H9 (cell line): ENCODE data around the gene DCDC2C. TPM values are rescaled to one million over a fixed set of nuclear protein-coding genes. Genes with fewer than 3 reads are reported as not detected.

Source experiments
- DNase-seq: peaks from one replicate; pipeline ENCODE4 v3.0.0-alpha.2; 2017
- H2AFZ ChIP-seq: one replicate; pipeline ENCODE4 v1.6.1; 2013; ENCODE audit warnings: mild to moderate bottlenecking, low read length, control low read depth, moderate library complexity
- H2AK5ac ChIP-seq: 2 replicates; pipeline ENCODE4 v1.6.1; 2013; ENCODE audit warnings: low read length, control low read depth, mixed read lengths; ENCODE audit not compliant: insufficient read length
- H2BK120ac ChIP-seq: one replicate; pipeline ENCODE4 v1.6.1; 2013; ENCODE audit warnings: low read depth, mild to moderate bottlenecking, low read length, control low read depth, inconsistent platforms; ENCODE audit not compliant: poor library complexity, severe bottlenecking
- H2BK12ac ChIP-seq: 2 replicates; pipeline ENCODE4 v1.6.1; 2013; ENCODE audit warnings: low read length, control low read depth, mixed read lengths, low read depth; ENCODE audit not compliant: insufficient read length
- H2BK15ac ChIP-seq: 2 replicates; pipeline ENCODE4 v1.6.1; 2013; ENCODE audit warnings: low read depth, low read length, control low read depth
- H2BK20ac ChIP-seq: one replicate; pipeline ENCODE4 v1.6.1; 2013; ENCODE audit warnings: low read depth, mild to moderate bottlenecking, low read length, control low read depth, inconsistent platforms; ENCODE audit not compliant: poor library complexity, severe bottlenecking
- H2BK5ac ChIP-seq: 2 replicates; pipeline ENCODE4 v1.6.1; 2013; ENCODE audit warnings: low read length, control low read depth, mixed read lengths; ENCODE audit not compliant: insufficient read length
- H3K14ac ChIP-seq: 2 replicates; pipeline ENCODE4 v1.6.1; 2013; ENCODE audit warnings: low read length, control low read depth; ENCODE audit not compliant: insufficient read depth
- H3K18ac ChIP-seq: 2 replicates; pipeline ENCODE4 v1.6.1; 2013; ENCODE audit warnings: low read depth, mild to moderate bottlenecking, mixed read lengths, low read length, control low read depth; ENCODE audit not compliant: insufficient read length
- H3K23ac ChIP-seq: 2 replicates; pipeline ENCODE4 v1.6.1; 2013; ENCODE audit warnings: low read length, control low read depth, mixed read lengths, low read depth; ENCODE audit not compliant: insufficient read length
- H3K23me2 ChIP-seq: 2 replicates; pipeline ENCODE4 v1.6.1; 2013; ENCODE audit warnings: low read depth, mild to moderate bottlenecking, mixed read lengths, low read length, control low read depth; ENCODE audit not compliant: insufficient read length, poor library complexity, severe bottlenecking
- H3K27ac ChIP-seq: 2 replicates; pipeline ENCODE4 v1.5.1; 2013; ENCODE audit warnings: low read length, control low read depth, mixed read lengths, low read depth; ENCODE audit not compliant: insufficient read length
- H3K27me3 ChIP-seq: 2 replicates; pipeline ENCODE4 v1.6.1; 2013; ENCODE audit warnings: low read length, control low read depth, inconsistent platforms; ENCODE audit not compliant: insufficient read depth
- H3K4ac ChIP-seq: 2 replicates; pipeline ENCODE4 v1.6.1; 2013; ENCODE audit warnings: low read depth, mild to moderate bottlenecking, control low read depth, inconsistent platforms, low read length, moderate library complexity
- H3K4me1 ChIP-seq: 2 replicates; pipeline ENCODE4 v1.6.1; 2013; ENCODE audit warnings: low read length, control low read depth, inconsistent platforms; ENCODE audit not compliant: insufficient read depth
- H3K4me2 ChIP-seq: 2 replicates; pipeline ENCODE4 v1.6.1; 2013; ENCODE audit warnings: low read length, control low read depth, mixed read lengths; ENCODE audit not compliant: insufficient read length, insufficient read depth
- H3K56ac ChIP-seq: 2 replicates; pipeline ENCODE4 v1.6.1; 2013; ENCODE audit warnings: low read depth, mild to moderate bottlenecking, mixed read lengths, low read length, control low read depth; ENCODE audit not compliant: insufficient read length
- H3K79me1 ChIP-seq: 2 replicates; pipeline ENCODE4 v1.6.1; 2013; ENCODE audit warnings: low read depth, mild to moderate bottlenecking, moderate library complexity, low read length, control low read depth, inconsistent platforms; ENCODE audit not compliant: insufficient read depth, poor library complexity, severe bottlenecking
- H3K79me2 ChIP-seq: 2 replicates; pipeline ENCODE4 v1.6.1; 2013; ENCODE audit warnings: low read length, control low read depth, inconsistent platforms; ENCODE audit not compliant: insufficient read depth
- H3K9ac ChIP-seq: 2 replicates; pipeline ENCODE4 v1.6.1; 2013; ENCODE audit warnings: low read length, control low read depth, mixed read lengths; ENCODE audit not compliant: insufficient read length; ENCODE audit errors: extremely low read depth
- H3K9me3 ChIP-seq: one replicate; pipeline ENCODE4 v1.6.1; 2013; ENCODE audit warnings: low read depth, low read length, inconsistent platforms; ENCODE audit not compliant: control insufficient read depth
- H3T11ph ChIP-seq: one replicate; pipeline ENCODE4 v1.6.1; 2013; ENCODE audit warnings: mild to moderate bottlenecking, low read length, control low read depth, inconsistent platforms
- H4K20me1 ChIP-seq: one replicate; pipeline ENCODE4 v1.6.1; 2013; ENCODE audit not compliant: control insufficient read depth, insufficient read length, insufficient read depth
- H4K5ac ChIP-seq: 2 replicates; pipeline ENCODE4 v1.6.1; 2013; ENCODE audit warnings: low read depth, mild to moderate bottlenecking, mixed read lengths, low read length, control low read depth; ENCODE audit not compliant: insufficient read length
- H4K8ac ChIP-seq: replicated peaks from 2 replicates; pipeline ENCODE4 v1.6.1; 2013; ENCODE audit warnings: low read length, control low read depth, mixed read lengths, low read depth; ENCODE audit not compliant: insufficient read length
- H4K91ac ChIP-seq: 2 replicates; pipeline ENCODE4 v1.6.1; 2013; ENCODE audit warnings: low read depth, mild to moderate bottlenecking, moderate library complexity, mixed read lengths, low read length, control low read depth; ENCODE audit not compliant: insufficient read length
- H3K27ac Mint-ChIP-seq, 3 experiments: 2 replicates in 2 of 3; 3 replicates in 1 of 3; pipeline ENCODE4 v1.8.0; 2020 to 2021; ENCODE audit warnings: mixed read lengths in 3 of 3, mild to moderate bottlenecking in 1 of 3, moderate library complexity in 1 of 3
- H3K27me3 Mint-ChIP-seq: 2 replicates; pipeline ENCODE4 v1.8.0; 2021; ENCODE audit warnings: low read depth, mild to moderate bottlenecking, moderate library complexity, mixed read lengths
- H3K36me3 Mint-ChIP-seq, 3 experiments: 2 replicates in 2 of 3; 3 replicates in 1 of 3; pipeline ENCODE4 v1.8.0; 2020 to 2021; ENCODE audit warnings: low read depth in 3 of 3, mixed read lengths in 3 of 3; ENCODE audit not compliant: insufficient read depth in 1 of 3
- H3K4me1 Mint-ChIP-seq, 2 experiments: 2 replicates each; pipeline ENCODE4 v1.8.0; 2020; ENCODE audit warnings: mixed read lengths in 2 of 2
- H3K4me3 Mint-ChIP-seq, 2 experiments: 2 replicates in 1 of 2; 3 replicates in 1 of 2; pipeline ENCODE4 v1.8.0; 2020 to 2021; ENCODE audit warnings: mild to moderate bottlenecking in 2 of 2, mixed read lengths in 2 of 2, moderate library complexity in 1 of 2
- H3K9me3 Mint-ChIP-seq, 2 experiments: 2 replicates in 1 of 2; 3 replicates in 1 of 2; pipeline ENCODE4 v1.8.0; 2020; ENCODE audit warnings: mild to moderate bottlenecking in 2 of 2, mixed read lengths in 2 of 2, moderate library complexity in 1 of 2
- WGBS: extraction: QIAGEN DNeasy Blood & Tissue Kit; methylation state at CpG from one replicate; pipeline ENCODE4 v1.1.7; 2013; ENCODE audit warnings: missing lambda C conversion rate, low lambda C conversion rate, mixed read lengths; ENCODE audit not compliant: insufficient read length; ENCODE audit errors: extremely low coverage; 5-methylcytosine and 5-hydroxymethylcytosine counted together
- total RNA-seq: library from RNA; stranded (reverse); gene quantifications from 2 replicates; pipeline ENCODE4 v1.2.1, GENCODE V29; 2021
- TF ChIP-seq, protein P1 (sequence below): fragments of 200-600 bp; sonication (generic); conservative IDR thresholded peaks from 3 replicates; pipeline ENCODE4 v1.8.0; 2021; ENCODE audit warnings: antibody characterized with exemption, mild to moderate bottlenecking

The DCDC2C gene
- total RNA-seq, 1 experiment from 2014 or later, result not detected

DNA sequence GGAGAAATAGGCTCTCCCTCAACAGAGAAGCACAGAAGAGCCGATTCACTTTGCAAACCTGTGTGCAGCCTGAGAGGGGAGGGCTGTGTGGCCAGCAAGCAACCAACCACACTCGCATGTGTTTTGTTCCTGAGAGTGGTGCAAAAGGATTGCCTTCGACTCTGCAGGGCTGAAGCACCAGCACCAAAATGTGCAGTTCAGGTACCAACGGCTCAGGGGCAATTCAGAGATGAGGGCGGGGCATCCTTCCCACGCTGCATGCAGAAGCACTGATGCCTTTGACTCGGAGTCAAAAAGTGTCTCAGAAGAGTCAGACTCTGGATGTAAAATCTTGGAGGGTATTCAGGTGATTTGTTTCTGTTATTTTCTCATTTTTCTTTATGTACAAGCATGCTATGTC, 55.5 kb downstream of the DCDC2C start:
- H3K27me3 Mint-ChIP-seq, result peaks cover 8% of the 10 kb centered on the region

More for the DNA sequence above, 55.5 kb downstream of the DCDC2C start:
- Histone ChIP-seq H3K79me2 (no peaks in the 10 kb centered on the region), H4K91ac (no peak overlapping the region), H3K23me2 (no peaks in the 10 kb centered on the region), H3K4me2 (no peak overlapping the region), H3K9me3 (no peaks in the 10 kb centered on the region), H3T11ph (no peak overlapping the region), H2BK15ac (no peak overlapping the region), H3K18ac (no peak overlapping the region), H4K20me1 (no peaks in the 10 kb centered on the region), H3K27ac (no peak overlapping the region), H2BK12ac (no peak overlapping the region), H3K4ac (no peak overlapping the region), H2AFZ (no peak overlapping the region), H2BK5ac (no peak overlapping the region), H3K4me1 (no peaks in the 10 kb centered on the region; the same call in 1 of the 2 replicates), H2BK20ac (no peak overlapping the region), H3K9ac (no peak overlapping the region), H2BK120ac (no peak overlapping the region), H4K5ac (no peak overlapping the region), H3K56ac (no peak overlapping the region), H4K8ac (no peak overlapping the region), H2AK5ac (no peak overlapping the region), H3K23ac (no peak overlapping the region), H3K27me3 (no peaks in the 10 kb centered on the region), H3K79me1 (no peaks in the 10 kb centered on the region), H3K14ac (no peak overlapping the region)
- DNase-seq, result no peak
- H3K4me3 Mint-ChIP-seq, result no peak overlapping the region
- peaks cover 2 to 3% of the 10 kb centered on the region in 2 experiments; a peak in 3 of 5 replicates for H3K9me3 Mint-ChIP-seq
- H3K36me3 Mint-ChIP-seq, result no peaks in the 10 kb centered on the region
- no peak overlapping the region for H3K27ac Mint-ChIP-seq
- peaks cover 10 to 14% of the 10 kb centered on the region in 2 experiments for H3K4me1 Mint-ChIP-seq
- TF ChIP-seq, protein P1, sequence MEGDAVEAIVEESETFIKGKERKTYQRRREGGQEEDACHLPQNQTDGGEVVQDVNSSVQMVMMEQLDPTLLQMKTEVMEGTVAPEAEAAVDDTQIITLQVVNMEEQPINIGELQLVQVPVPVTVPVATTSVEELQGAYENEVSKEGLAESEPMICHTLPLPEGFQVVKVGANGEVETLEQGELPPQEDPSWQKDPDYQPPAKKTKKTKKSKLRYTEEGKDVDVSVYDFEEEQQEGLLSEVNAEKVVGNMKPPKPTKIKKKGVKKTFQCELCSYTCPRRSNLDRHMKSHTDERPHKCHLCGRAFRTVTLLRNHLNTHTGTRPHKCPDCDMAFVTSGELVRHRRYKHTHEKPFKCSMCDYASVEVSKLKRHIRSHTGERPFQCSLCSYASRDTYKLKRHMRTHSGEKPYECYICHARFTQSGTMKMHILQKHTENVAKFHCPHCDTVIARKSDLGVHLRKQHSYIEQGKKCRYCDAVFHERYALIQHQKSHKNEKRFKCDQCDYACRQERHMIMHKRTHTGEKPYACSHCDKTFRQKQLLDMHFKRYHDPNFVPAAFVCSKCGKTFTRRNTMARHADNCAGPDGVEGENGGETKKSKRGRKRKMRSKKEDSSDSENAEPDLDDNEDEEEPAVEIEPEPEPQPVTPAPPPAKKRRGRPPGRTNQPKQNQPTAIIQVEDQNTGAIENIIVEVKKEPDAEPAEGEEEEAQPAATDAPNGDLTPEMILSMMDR, result no peak
- no CpG with 5 or more reads among the region's 7 CpGs for WGBS
